Measurements from ENCODE around the gene THADA.
A peak's percentile ranks its signal among the peaks of the same experiment; 100 is the strongest.
"Not testable (repeated sequence)": the region's sequence is repeated elsewhere in the genome, so short reads cannot be mapped to it uniquely, and the experiment has no call there.

Gene THADA

GRCh38 chr2:43539436-43539835, 56.4 kb downstream of the THADA start:
- no peak for TF ChIP-seq CTCF (conservative IDR thresholded peaks at IDR 0.05; ENCODE audit: low read depth, low read length)
- DNase-seq (ENCODE audit: low read depth), result no peak
- H3K4me3 ChIP-seq (ENCODE audit: low read depth, low read length), result no peak overlapping the region

- peak; percentile 18 for DNase-seq (ENCODE audit: low read depth)
- no peak overlapping the region for H3K4me3 ChIP-seq (ENCODE audit: low read depth, low read length)
- no peak for TF ChIP-seq CTCF (conservative IDR thresholded peaks at IDR 0.05; ENCODE audit: low read depth, low read length)
These were observed 57.7 kb downstream of the THADA start for GRCh38 chr2:43538034-43538670.

- peak; percentile 49 for DNase-seq (ENCODE audit: low read depth)
- no peak for TF ChIP-seq CTCF (conservative IDR thresholded peaks at IDR 0.05; ENCODE audit: low read depth, low read length)
- H3K4me3 ChIP-seq (ENCODE audit: low read depth, low read length), result no peak overlapping the region
These were observed 58.7 kb downstream of the THADA start for GRCh38 chr2:43537137-43537536.

GRCh38 chr2:43534569-43534968, 61.3 kb downstream of the THADA start:
- no peak overlapping the region for H3K4me3 ChIP-seq (ENCODE audit: low read depth, low read length)
- TF ChIP-seq CTCF (conservative IDR thresholded peaks at IDR 0.05; ENCODE audit: low read depth, low read length), result no peak
- no peak for DNase-seq (ENCODE audit: low read depth)

- H3K4me3 ChIP-seq (ENCODE audit: low read depth, low read length); DNase-seq (ENCODE audit: low read depth): not testable (repeated sequence)
These were observed 63.3 kb downstream of the THADA start for GRCh38 chr2:43532572-43532971.

- no peak for DNase-seq (ENCODE audit: low read depth)
- no peak for TF ChIP-seq CTCF (conservative IDR thresholded peaks at IDR 0.05; ENCODE audit: low read depth, low read length)
- no peak overlapping the region for H3K4me3 ChIP-seq (ENCODE audit: low read depth, low read length)
These were observed 64.6 kb downstream of the THADA start for GRCh38 chr2:43531251-43531650.

GRCh38 chr2:43526994-43527393, 68.8 kb downstream of the THADA start:
- TF ChIP-seq CTCF (conservative IDR thresholded peaks at IDR 0.05; ENCODE audit: low read depth, low read length), result no peak
- no peak overlapping the region for H3K4me3 ChIP-seq (ENCODE audit: low read depth, low read length)
- DNase-seq (ENCODE audit: low read depth), result no peak
